Sigmoid colon (tissue), 7 donors: ENCODE data around the gene C1orf21. TPM values are rescaled to one million over a fixed set of nuclear protein-coding genes. Genes with fewer than 3 reads are reported as not detected.

Source experiments
- DNase-seq: peaks from one replicate; pipeline ENCODE4 v3.0.0-alpha.2; 2019
- H3K27ac ChIP-seq, 4 donors: fragments of 200-600 bp; sonication (generic); one replicate each; pipeline ENCODE4 v1.5.1; 2016 to 2019; ENCODE audit warnings: mild to moderate bottlenecking in 1 of 4
- H3K27me3 ChIP-seq, 3 donors: fragments of 200-600 bp; sonication (generic); one replicate each; pipeline ENCODE4 v1.5.1; 2019; ENCODE audit warnings: mild to moderate bottlenecking in 1 of 3
- H3K36me3 ChIP-seq, 4 donors: fragments of 200-600 bp; sonication (generic); one replicate each; pipeline ENCODE4 v1.5.1; 2016 to 2019
- H3K4me1 ChIP-seq, 4 donors: fragments of 200-600 bp; sonication (generic); one replicate each; pipeline ENCODE4 v1.5.1; 2017 to 2019
- H3K4me3 ChIP-seq, 4 donors: fragments of 200-600 bp; sonication (generic); one replicate each; pipeline ENCODE4 v1.5.1; 2017 to 2019; ENCODE audit warnings: mild to moderate bottlenecking in 2 of 4, moderate library complexity in 1 of 4
- H3K9me3 ChIP-seq, 4 donors: fragments of 200-600 bp in 3 of 4; sonication (generic) in 3 of 4; one replicate each; pipeline versions ENCODE4 v1.5.1 to v1.6.1; 2013 to 2019
- EP300 ChIP-seq, 4 donors: sonication (generic); formaldehyde crosslinking; IDR thresholded peaks; one replicate each; pipeline ENCODE4 v1.6.1; 2017; ENCODE audit warnings: antibody characterized with exemption in 4 of 4
- POLR2A ChIP-seq, 2 donors: fragments of 450-650 bp; IDR thresholded peaks; one replicate each; pipeline ENCODE4 v1.6.1; 2016; ENCODE audit warnings: antibody characterized with exemption in 2 of 2, mild to moderate bottlenecking in 2 of 2, moderate library complexity in 2 of 2
- POLR2AphosphoS5 ChIP-seq, 4 donors: sonication (generic); formaldehyde crosslinking; IDR thresholded peaks; one replicate each; pipeline ENCODE4 v1.6.1; 2017; ENCODE audit warnings: antibody characterized with exemption in 4 of 4
- WGBS, 2 donors: extraction: QIAGEN DNeasy Blood & Tissue Kit; methylation state at CpG; one replicate each; pipeline ENCODE4 v1.1.7; 2013; 5-methylcytosine and 5-hydroxymethylcytosine counted together
- intact Hi-C: fragments of 100-400 bp; cut with DNase I; formaldehyde crosslinking; loops from one replicate; pipeline ENCODE4 v1.15.1; 2023
- polyA plus RNA-seq, 3 donors: library from polyadenylated mRNA; stranded (reverse); fragments of 200-250 nt; gene quantifications; one replicate each; pipeline ENCODE4 v1.2.3, GENCODE V29; 2013
- total RNA-seq, 4 donors: library from RNA; depleted of rRNA; stranded (reverse); fragments of >200 nt; gene quantifications; one replicate each; pipeline ENCODE4 v1.1.0, GENCODE V29; 2016
- TF ChIP-seq, protein P1 (sequence below), 4 experiments: fragments of 450-650 bp in 3 of 4; fragments of 200-600 bp in 1 of 4; IDR thresholded peaks; one replicate each; pipeline ENCODE4 v1.5.1; 2016 to 2019; ENCODE audit warnings: antibody characterized with exemption in 4 of 4, mild to moderate bottlenecking in 3 of 4, moderate library complexity in 2 of 4
- donor health status: healthy with polysubstance abuse.
- donor health status: Bipolar disorder and iron deficiency.
- donor health status: healthy.

Gene C1orf21
- total and polyA plus RNA-seq, 7 donors, result 39.5 to 109 (median 80.0) TPM

DNA sequence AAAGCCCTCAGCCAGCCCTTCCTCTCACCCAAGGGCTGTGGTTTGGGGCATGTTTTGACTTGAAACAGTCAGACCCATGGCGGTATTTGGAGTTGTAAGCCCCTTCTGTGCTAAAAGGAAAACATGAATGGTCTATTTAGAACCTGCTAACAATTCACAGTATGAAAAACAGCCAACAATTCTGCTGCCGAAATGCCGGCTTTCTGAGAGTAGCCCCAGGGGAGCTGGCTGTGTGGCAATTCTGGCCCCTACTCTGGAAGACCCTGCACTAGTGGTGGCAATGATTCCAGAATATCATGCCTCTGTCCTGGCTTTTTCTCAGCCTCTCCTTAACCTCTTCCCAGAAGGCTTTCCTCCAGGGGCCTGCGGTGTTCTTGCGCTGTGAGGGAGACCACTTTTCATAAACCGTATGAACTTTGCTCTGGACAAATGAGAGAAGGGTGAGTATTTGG lies 249.2 kb downstream of the C1orf21 start:
- intact Hi-C loops, result no loop called here
- Histone ChIP-seq H3K9me3 (no peaks in the 10 kb centered on the region), H3K4me1 (peaks cover 0 to 41% (median 22%) of the 10 kb centered on the region in 4 donors), H3K27ac (peak overlapping the region; percentile 35 to 56 (median 44)), H3K27me3 (no peaks in the 10 kb centered on the region), H3K36me3 (no peaks in the 10 kb centered on the region), H3K4me3 (no peak overlapping the region)
- TF ChIP-seq, protein P1, sequence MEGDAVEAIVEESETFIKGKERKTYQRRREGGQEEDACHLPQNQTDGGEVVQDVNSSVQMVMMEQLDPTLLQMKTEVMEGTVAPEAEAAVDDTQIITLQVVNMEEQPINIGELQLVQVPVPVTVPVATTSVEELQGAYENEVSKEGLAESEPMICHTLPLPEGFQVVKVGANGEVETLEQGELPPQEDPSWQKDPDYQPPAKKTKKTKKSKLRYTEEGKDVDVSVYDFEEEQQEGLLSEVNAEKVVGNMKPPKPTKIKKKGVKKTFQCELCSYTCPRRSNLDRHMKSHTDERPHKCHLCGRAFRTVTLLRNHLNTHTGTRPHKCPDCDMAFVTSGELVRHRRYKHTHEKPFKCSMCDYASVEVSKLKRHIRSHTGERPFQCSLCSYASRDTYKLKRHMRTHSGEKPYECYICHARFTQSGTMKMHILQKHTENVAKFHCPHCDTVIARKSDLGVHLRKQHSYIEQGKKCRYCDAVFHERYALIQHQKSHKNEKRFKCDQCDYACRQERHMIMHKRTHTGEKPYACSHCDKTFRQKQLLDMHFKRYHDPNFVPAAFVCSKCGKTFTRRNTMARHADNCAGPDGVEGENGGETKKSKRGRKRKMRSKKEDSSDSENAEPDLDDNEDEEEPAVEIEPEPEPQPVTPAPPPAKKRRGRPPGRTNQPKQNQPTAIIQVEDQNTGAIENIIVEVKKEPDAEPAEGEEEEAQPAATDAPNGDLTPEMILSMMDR (IDR thresholded peaks at IDR 0.05), result no peak
- TF ChIP-seq EP300 (IDR thresholded peaks at IDR 0.05) (no peak), POLR2A (IDR thresholded peaks at IDR 0.05) (no peak)
- no peak for DNase-seq
- 94 to 97% methylated on average over 6 of the region's 6 CpGs for WGBS, 2 donors

DNA sequence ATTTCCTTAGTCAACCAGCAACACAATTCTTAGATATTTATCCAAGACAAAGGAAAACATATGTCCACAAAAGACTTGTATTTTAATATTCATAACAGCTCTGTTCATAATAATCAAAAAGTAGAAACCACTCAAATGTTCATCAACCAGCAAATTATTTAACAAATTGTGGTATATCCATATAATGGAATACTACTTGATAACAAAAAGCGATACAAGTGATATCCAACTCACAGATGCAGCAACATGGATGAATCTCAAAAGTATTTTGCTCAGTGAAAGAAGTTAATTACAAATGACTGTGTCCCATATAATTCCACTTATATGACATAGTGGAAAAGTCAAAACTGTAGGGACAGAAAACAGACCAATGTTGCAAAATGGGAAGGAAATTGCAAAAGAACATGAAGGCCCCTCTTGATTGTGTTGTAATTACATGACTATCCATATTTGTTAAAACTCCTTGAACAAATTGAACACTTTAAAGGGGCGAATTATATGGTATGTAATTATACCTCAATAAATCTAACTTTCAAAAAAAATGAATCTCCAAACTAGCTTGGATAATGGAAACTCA lies 250.9 kb downstream of the C1orf21 start:
- H3K4me3 ChIP-seq, result no peak overlapping the region
- no peak for DNase-seq
- 92 to 99% methylated on average over 2 of the region's 2 CpGs for WGBS, 2 donors
- no peaks in the 10 kb centered on the region for H3K9me3 ChIP-seq
- TF ChIP-seq POLR2AphosphoS5 (IDR thresholded peaks at IDR 0.05), result peak in 3 of 4 donors; percentile 12 to 40 (median 29)
- TF ChIP-seq POLR2A (IDR thresholded peaks at IDR 0.05), result no peak
- TF ChIP-seq EP300 (IDR thresholded peaks at IDR 0.05), result no peak
- TF ChIP-seq, protein P1 (IDR thresholded peaks at IDR 0.05), result no peak
- no peak overlapping the region for H3K27ac ChIP-seq
- intact Hi-C loops, result no loop called here
- no peaks in the 10 kb centered on the region for H3K36me3 ChIP-seq
- H3K4me1 ChIP-seq, result peaks cover 0 to 29% (median 15%) of the 10 kb centered on the region in 4 donors
- no peaks in the 10 kb centered on the region for H3K27me3 ChIP-seq

DNA sequence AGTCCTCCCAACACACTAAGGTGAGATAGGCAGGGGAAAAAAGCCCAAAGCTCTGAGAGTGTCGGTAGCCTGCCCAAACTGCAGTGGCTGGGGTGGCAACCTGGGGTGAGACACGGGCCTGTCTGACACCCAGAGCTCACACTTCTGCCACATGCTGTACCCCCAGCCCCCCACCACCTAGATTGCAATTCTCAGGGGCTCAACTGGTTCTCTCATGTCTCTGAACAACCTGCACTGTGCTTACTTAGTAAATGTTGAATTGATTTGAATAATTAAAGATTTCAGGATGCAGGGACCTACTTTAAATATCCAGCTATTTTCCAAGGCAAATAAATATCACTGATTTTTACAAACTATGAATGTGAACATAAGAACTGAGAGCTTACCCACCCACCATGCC lies 252.4 kb downstream of the C1orf21 start:
- no peak for DNase-seq
- intact Hi-C loops, result no loop called here
- Histone ChIP-seq H3K27ac (no peak overlapping the region), H3K9me3 (no peaks in the 10 kb centered on the region), H3K4me1 (peaks cover 0 to 14% (median 6%) of the 10 kb centered on the region in 4 donors), H3K27me3 (no peaks in the 10 kb centered on the region), H3K36me3 (no peaks in the 10 kb centered on the region), H3K4me3 (no peak overlapping the region)
- WGBS, 2 donors, result 88 to 93% methylated on average over 2 of the region's 2 CpGs
- TF ChIP-seq POLR2AphosphoS5 (IDR thresholded peaks at IDR 0.05) (no peak), EP300 (IDR thresholded peaks at IDR 0.05) (no peak), POLR2A (IDR thresholded peaks at IDR 0.05) (no peak)
- TF ChIP-seq, protein P1 (IDR thresholded peaks at IDR 0.05), result no peak

DNA sequence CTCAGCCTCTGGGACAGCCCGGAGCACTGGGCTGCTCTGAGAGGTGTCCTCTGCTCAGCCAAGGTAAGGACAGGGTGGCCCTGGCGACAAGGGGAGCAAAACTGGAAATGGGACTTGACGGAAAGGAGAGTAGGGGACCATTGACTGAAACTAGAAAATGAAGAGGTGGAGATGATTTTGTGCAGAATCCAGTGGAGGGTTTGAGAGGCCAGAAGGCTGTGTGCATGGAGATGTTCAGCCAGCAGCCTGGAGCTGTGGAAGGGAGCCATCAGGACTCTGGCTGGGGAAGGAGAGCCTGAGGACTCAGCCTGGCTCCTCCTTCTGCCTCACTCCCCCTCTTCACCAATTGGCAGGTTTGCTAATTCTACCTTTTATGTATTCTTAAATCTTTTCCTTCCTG lies 253.7 kb downstream of the C1orf21 start:
- peaks cover 0 to 5% (median 2%) of the 10 kb centered on the region in 4 donors for H3K4me1 ChIP-seq
- WGBS, 2 donors, result 92 to 97% methylated on average over 3 of the region's 3 CpGs
- H3K9me3 ChIP-seq, result no peaks in the 10 kb centered on the region
- no peaks in the 10 kb centered on the region for H3K36me3 ChIP-seq
- TF ChIP-seq POLR2AphosphoS5 (IDR thresholded peaks at IDR 0.05) (no peak), EP300 (IDR thresholded peaks at IDR 0.05) (no peak), POLR2A (IDR thresholded peaks at IDR 0.05) (no peak)
- TF ChIP-seq, protein P1 (IDR thresholded peaks at IDR 0.05), result no peak
- H3K27me3 ChIP-seq, result no peaks in the 10 kb centered on the region
- intact Hi-C loops, result no loop called here
- H3K27ac ChIP-seq, result no peak overlapping the region
- no peak for DNase-seq
- no peak overlapping the region for H3K4me3 ChIP-seq

DNA sequence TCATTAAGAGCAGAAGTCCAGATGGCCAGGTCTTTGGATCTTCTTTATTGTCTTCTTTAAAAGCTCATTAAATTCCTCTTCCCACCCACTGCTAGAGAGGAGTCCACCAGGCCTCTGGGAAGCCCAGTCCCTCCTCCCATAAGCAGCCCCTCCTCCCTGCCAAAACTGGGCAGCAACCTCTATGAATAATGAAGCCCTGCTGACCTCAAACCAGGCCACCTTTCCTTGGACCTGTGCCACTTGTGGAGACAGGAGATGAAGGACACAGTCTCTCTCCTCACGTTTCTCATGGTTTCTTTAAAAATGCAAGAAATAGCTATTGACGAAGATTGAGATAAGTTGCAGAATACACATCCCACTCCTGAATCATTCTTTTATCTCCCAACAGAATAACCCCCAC lies 255.1 kb downstream of the C1orf21 start:
- Histone ChIP-seq H3K27me3 (no peaks in the 10 kb centered on the region), H3K36me3 (no peaks in the 10 kb centered on the region), H3K9me3 (no peaks in the 10 kb centered on the region), H3K4me1 (no peaks in the 10 kb centered on the region), H3K4me3 (no peak overlapping the region), H3K27ac (no peak overlapping the region)
- TF ChIP-seq POLR2A (IDR thresholded peaks at IDR 0.05) (no peak), EP300 (IDR thresholded peaks at IDR 0.05) (no peak), POLR2AphosphoS5 (IDR thresholded peaks at IDR 0.05) (no peak)
- TF ChIP-seq, protein P1 (IDR thresholded peaks at IDR 0.05), result no peak
- 90 to 93% methylated on average over 2 of the region's 2 CpGs for WGBS, 2 donors
- intact Hi-C loops, result no loop called here
- DNase-seq, result no peak
